GM18870 (cell line): ENCODE results near the gene MCMBP.
"Not testable (repeated sequence)": the region's sequence is repeated elsewhere in the genome, so short reads cannot be mapped to it uniquely, and the experiment has no call there.

ENCODE experiments used
- ATAC-seq: cut with Tn5 transposase; IDR thresholded peaks from one replicate; pipeline ENCODE4 v1.9.1; 2021; ENCODE audit warnings: moderate library complexity; ENCODE audit not compliant: unreplicated experiment

MCMBP gene

GRCh38 chr10:119872610-119872859 lies at the start of gene MCMBP:
Gene MCMBP (minus strand): TSS chr10:119872843. CDS start chr10:119872584, 259 bp downstream.
- peak; percentile 7 for ATAC-seq

DNA sequence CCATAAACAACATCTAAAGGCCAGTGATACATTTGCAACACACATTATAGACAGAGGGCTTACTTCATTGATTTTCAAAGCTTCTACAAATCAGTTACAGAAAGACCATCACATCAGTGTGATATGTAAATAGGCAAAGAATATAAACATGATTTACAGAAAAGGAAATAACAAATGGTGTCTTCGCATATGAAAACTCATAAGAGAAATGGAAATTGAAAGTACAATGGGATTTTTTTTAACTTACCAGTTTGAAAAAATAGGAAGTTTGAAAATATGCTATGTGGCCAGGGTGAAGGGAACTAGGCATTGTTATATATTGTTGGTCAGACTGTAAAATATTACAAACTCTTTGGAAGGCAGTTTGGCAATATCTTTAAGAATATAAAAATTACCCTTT lies 47.2 kb upstream of the MCMBP start:
- ATAC-seq, result peak; percentile 54

DNA sequence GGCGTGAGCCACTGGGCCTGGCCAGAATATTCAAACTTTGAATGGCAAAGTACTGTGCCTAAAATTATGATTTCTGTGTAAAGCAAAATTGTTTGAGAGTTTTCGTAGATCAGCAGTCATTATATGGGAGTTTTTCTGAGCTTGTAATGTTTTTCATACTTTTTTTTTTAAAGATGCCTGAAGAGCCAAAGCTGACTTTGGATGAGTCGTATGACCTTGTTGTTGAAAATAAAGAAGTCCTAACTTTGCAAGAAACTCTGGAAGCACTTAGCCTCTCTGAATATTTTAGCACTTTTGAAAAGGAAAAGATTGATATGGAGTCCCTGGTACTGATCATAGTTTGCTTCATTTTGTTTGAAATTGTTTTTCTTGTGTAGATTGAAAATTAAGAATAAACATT lies 46.6 kb upstream of the MCMBP start:
- ATAC-seq, result no peak

DNA sequence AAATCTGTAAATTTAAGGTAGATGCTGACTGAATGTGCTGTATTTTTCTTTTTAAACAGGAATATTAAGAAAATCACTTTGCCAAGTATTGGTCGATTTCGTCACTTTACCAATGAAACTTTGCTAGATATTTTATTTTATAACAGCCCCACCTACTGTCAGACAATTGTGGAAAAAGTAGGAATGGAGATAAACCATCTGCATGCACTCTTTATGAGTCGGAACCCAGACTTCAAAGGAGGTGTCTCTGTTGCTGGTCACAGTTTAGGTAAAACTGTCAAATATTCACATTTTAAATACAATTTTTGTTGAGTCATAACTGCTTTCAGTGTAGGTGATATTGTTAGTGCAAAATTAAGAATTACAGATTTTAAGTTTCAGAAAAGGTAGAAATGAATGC lies 45.1 kb upstream of the MCMBP start:
- ATAC-seq, result no peak

DNA sequence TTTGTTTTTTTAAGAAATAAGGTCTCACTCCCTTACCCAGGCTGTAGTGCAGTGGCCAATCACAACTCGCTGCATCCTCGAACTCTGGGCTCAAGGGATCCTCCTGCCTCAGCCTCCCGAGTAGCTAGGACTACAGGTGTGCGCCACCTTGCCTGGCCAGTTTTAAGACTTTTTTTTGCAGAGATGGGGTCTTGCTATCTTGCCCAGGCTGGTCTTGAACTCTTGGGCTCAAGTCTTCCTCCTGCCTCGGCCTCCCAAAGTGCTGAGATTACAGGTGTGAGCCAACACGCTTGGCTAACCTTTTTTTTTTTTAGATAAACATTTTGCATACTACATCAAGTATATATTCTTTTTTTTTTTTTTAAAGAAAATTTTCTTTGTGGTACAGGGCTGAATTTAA lies 38.0 kb upstream of the MCMBP start:
- no peak for ATAC-seq

GRCh38 chr10:119908166-119908565 lies 35.5 kb upstream of the MCMBP start:
- no peak for ATAC-seq

DNA sequence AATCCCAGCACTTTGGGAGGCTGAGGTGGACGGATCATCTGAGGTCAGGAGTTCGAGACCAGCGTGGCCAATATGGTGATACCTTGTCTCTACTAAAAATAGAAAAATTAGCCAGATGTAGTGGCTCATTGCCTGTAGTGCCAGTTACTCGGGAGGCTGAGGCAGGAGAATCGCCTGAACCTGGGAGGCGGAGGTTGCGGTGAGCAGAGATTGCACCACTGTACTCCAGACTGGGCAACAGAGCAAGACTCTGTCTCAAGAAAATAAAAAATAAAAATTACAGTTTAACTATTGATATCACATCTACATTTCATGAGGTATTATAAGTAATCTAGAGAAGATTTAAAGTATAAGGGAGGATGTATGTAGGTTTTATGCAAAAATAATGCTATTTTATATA lies 35.1 kb upstream of the MCMBP start:
- not testable (repeated sequence) for ATAC-seq

GRCh38 chr10:119903946-119904666 lies 31.5 kb upstream of the MCMBP start:
- ATAC-seq, result no peak

GRCh38 chr10:119898577-119898976 lies 25.9 kb upstream of the MCMBP start:
- ATAC-seq, result no peak

- ATAC-seq, result no peak
Observed at GRCh38 chr10:119896937-119897770, 24.5 kb upstream of the MCMBP start.

DNA sequence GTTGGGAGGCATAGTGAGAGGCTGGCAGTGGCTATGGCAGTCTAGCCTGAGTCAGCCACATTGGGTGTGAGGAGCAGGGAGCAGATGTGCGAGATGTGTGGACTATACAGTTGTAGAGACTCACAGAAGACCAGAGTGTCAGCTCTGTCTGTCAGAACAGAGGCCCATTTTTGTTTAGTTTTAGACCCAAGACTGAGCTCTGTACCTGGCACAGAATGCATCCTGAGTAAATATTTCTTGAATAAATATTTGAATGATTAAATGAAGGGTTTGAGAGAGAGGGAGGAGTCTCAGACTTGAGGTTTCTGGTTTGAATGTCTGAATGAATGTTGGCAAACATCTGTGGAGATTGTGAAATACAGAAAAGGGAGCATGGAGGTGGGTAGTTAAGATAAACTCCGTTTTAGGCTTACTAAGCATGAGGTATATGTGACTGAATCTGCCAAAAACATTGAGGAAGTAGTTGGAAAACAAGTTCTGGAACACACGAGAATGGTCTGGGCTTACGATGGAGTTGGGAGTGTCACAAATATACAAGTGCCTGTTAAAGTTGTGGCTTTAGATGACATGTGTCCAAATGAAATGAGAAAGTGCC lies 23.5 kb upstream of the MCMBP start:
- no peak for ATAC-seq

- ATAC-seq, result no peak
Observed at GRCh38 chr10:119893845-119894427, 21.3 kb upstream of the MCMBP start.

- ATAC-seq, result no peak
Observed at GRCh38 chr10:119893074-119893473, 20.4 kb upstream of the MCMBP start.

DNA sequence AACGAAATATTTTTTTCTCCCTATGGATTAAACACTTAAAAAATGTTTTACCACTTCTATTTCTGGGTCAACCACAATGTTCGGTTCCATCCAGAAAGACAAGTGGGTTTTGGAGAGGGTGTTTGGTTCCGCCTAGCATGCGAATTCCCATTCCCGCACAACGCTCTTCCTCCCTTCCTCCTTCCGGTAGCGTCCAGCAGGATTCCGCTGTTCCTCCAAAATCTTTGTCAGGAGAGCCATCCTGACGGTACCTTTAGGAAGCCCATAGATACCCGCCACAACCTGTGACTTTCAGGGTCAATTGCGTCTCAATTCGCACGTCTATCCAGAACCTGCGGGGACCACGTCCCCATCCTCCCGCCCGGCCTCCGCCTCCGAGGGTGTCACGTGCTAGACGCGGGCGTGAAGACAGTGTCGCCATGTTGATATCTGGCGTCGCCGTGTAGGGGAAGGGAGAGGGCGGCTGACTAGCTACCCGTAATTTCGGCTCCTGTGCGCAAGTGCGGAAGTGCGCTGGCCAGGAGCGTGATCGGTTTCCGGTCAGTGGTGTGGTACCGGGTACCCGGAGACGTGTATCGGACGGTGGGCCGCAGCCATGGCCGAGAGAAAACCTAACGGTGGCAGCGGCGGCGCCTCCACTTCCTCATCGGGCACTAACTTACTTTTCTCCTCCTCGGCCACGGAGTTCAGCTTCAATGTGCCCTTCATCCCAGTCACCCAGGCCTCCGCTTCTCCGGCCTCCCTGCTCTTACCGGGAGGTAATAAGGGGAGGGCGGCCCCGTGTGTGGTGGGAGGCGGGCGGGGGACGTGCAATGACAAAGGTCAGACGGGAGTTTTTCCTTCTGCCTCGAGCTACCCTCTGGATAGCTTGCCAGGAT lies 19.8 kb upstream of the MCMBP start, which contains the start of gene SEC23IP:
TSS of gene SEC23IP (plus strand) at position 543 of the 878 bp plus-strand sequence. CDS start at position 596, 53 bp downstream.
- ATAC-seq, result peak; percentile 98

DNA sequence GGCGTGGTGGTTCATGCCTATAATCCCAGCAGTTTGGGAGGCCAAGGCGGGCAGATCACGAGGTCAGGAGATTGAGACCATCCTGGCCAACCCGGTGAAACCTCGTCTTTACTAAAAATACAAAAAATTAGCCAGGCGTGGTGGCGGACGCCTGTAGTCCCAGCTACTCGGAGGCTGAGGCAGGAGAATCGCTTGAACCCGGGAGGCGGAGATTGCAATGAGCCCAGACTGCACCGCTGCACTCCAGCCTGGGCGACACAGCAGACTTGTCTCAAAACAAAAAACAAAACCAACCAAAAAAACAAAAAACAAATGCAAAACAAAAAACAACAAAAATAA lies 19.2 kb upstream of the MCMBP start:
- ATAC-seq, result not testable (repeated sequence)

DNA sequence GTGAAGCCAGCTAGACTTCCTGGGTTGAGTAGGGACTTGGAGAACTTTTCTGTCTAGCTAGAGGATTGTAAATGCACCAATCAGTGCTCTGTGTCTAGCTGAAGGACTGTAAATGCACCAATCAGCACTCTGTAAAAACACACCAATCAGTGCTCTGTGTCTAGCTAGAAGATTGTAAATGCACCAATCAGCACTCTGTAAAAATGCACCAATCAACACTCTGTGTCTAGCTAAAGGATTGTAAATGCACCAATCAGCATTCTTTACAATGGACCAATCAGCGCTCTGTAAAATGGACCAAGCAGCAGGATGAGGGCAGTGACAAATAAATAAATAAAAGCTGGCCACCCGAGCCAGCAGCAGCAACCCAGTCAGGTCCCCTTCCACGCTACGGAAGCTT lies 17.7 kb upstream of the MCMBP start:
- ATAC-seq, result not testable (repeated sequence)

GRCh38 chr10:119889201-119889600 lies 16.6 kb upstream of the MCMBP start:
- ATAC-seq, result not testable (repeated sequence)

DNA sequence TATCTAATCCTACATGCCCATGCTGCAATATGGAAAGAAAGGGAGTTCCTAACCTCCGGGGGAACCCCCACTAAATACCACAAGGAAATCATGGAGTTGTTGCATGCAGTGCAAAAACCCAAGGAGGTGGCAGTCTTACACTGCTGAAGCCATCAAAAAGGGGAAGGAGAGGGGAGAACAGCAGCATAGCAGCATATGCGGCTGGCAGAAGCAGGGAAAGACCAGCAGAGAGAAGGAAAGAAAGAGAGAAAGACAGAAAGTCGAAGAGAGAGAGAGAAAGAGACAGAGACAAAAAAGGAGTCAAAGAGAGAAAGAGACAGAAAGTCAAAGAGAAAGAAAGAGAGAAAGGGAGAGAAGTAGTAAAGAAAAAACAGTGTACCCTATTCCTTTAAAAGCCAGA lies 16.1 kb upstream of the MCMBP start:
- ATAC-seq, result not testable (repeated sequence)

- ATAC-seq, result not testable (repeated sequence)
Observed at GRCh38 chr10:119886070-119886469, 13.4 kb upstream of the MCMBP start.

DNA sequence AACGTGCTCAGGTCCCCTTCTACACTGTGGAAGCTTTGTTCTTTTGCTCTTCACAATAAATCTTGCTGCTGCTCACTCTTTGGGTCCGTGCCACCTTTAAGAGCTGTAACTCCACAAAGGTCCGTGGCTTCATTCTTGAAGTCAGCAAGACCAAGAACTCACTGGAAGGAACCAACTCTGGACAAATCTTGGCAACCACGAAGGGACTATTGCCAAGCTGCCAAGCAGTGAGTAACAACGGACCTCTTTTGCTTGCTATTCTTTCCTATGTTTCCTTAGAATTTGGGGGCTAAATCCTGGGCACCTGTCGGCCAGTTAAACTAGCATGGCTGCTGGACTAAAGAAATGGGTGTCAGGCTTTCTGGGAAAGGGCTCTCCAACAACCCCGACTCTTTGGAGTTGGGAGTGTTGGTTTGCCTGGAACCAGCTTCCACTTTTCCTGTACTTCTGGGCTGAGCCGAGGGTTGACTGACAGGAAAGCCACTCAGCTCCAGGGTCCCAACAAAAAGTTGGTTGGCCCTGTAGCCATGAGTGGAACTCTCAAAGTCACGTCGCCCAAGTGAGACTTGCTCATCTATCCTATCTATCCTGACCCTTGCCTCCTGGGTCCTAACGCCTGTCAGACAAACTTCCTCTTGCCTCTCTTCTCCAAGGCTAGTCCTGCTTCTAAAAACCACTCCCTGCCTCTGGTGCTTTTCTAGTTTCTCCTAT lies 11.4 kb upstream of the MCMBP start:
- not testable (repeated sequence) for ATAC-seq
